Esophagus muscularis mucosa (tissue), 4 donors: Measurements from ENCODE around the gene ASMT. TPM values are rescaled to one million over a fixed set of nuclear protein-coding genes. Genes with fewer than 3 reads are reported as not detected.

Source experiments
- DNase-seq: peaks from one replicate; pipeline ENCODE4 v3.0.0-alpha.2; 2017; ENCODE audit errors: extremely low spot score
- H3K27ac ChIP-seq, 4 donors: fragments of 200-600 bp; sonication (generic); replicated peaks in 1 of 4; 1 replicate in 3 of 4; 2 replicates in 1 of 4; pipeline ENCODE4 v1.5.1; 2016 to 2019; ENCODE audit warnings: mild to moderate bottlenecking in 1 of 4
- H3K27me3 ChIP-seq, 4 donors: fragments of 200-600 bp; sonication (generic); one replicate each; pipeline versions ENCODE4 v1.5.1 to v1.6.0; 2016 to 2019
- H3K36me3 ChIP-seq, 4 donors: fragments of 200-600 bp; sonication (generic); one replicate each; pipeline ENCODE4 v1.5.1; 2016 to 2019
- H3K4me1 ChIP-seq, 4 donors: fragments of 200-600 bp; sonication (generic); one replicate each; pipeline ENCODE4 v1.5.1; 2016 to 2019
- H3K4me3 ChIP-seq, 4 donors: fragments of 200-600 bp; sonication (generic); 1 replicate in 2 of 4; 2 replicates in 2 of 4; pipeline ENCODE4 v1.5.1; 2016 to 2019; ENCODE audit warnings: mild to moderate bottlenecking in 4 of 4, moderate library complexity in 1 of 4
- H3K9me3 ChIP-seq, 4 donors: fragments of 200-600 bp; sonication (generic); 1 replicate in 3 of 4; 2 replicates in 1 of 4; pipeline ENCODE4 v1.5.1; 2016 to 2019
- CTCF ChIP-seq, 3 experiments: fragments of 200-600 bp in 2 of 3; fragments of 450-650 bp in 1 of 3; sonication (generic) in 2 of 3; IDR thresholded peaks; one replicate each; pipeline ENCODE4 v1.5.1; 2017 to 2019; ENCODE audit warnings: antibody characterized with exemption in 3 of 3, mild to moderate bottlenecking in 2 of 3, moderate library complexity in 1 of 3
- EP300 ChIP-seq: sonication (generic); formaldehyde crosslinking; IDR thresholded peaks from one replicate; pipeline ENCODE4 v1.6.1; 2017; ENCODE audit warnings: antibody characterized with exemption
- POLR2A ChIP-seq: fragments of 450-650 bp; IDR thresholded peaks from one replicate; pipeline ENCODE4 v1.6.1; 2017; ENCODE audit warnings: antibody characterized with exemption, moderate library complexity, mild to moderate bottlenecking, low read depth
- POLR2AphosphoS5 ChIP-seq, 2 donors: sonication (generic); formaldehyde crosslinking; IDR thresholded peaks; one replicate each; pipeline ENCODE4 v1.6.1; 2017; ENCODE audit warnings: antibody characterized with exemption in 2 of 2
- WGBS: methylation state at CpG from one replicate; pipeline ENCODE4 v1.1.5; 2018; 5-methylcytosine and 5-hydroxymethylcytosine counted together
- intact Hi-C: fragments of 100-400 bp; cut with DNase I; formaldehyde crosslinking; loops from one replicate; pipeline ENCODE4 v1.15.1; 2023
- total RNA-seq, 4 donors: library from RNA; depleted of rRNA; stranded (reverse); fragments of >200 nt; gene quantifications; one replicate each; pipeline versions ENCODE4 v1.1.0 to v1.2.1, GENCODE V29; 2016

The ASMT gene
- total RNA-seq, 4 donors from 2014 or later = 0.32 TPM; not detected in 3

GRCh38 chrX:1658071-1658491 is 43.2 kb downstream of the ASMT start:
- Histone ChIP-seq H3K27me3 (peaks cover 0 to 4% (median 0%) of the 10 kb centered on the region in 4 donors), H3K9me3 (no peaks in the 10 kb centered on the region), H3K27ac (no peak overlapping the region), H3K36me3 (no peaks in the 10 kb centered on the region), H3K4me1 (peaks cover 3 to 12% (median 10%) of the 10 kb centered on the region in 4 donors), H3K4me3 (no peak overlapping the region)
- intact Hi-C loops = no loop called here
- no peak for DNase-seq
- 29% methylated on average over 13 of the region's 14 CpGs for WGBS
- TF ChIP-seq CTCF (IDR thresholded peaks at IDR 0.05) (no peak), POLR2A (no peak), EP300 (no peak), POLR2AphosphoS5 (IDR thresholded peaks at IDR 0.05) (no peak)

GRCh38 chrX:1659664-1660461 is 45.0 kb downstream of the ASMT start:
- Histone ChIP-seq H3K27ac (no peak overlapping the region), H3K27me3 (peaks cover 0 to 4% (median 0%) of the 10 kb centered on the region in 4 donors), H3K4me1 (peaks cover 3 to 12% (median 10%) of the 10 kb centered on the region in 4 donors), H3K36me3 (no peaks in the 10 kb centered on the region), H3K9me3 (no peaks in the 10 kb centered on the region), H3K4me3 (no peak overlapping the region)
- 95% methylated on average over 14 of the region's 34 CpGs for WGBS
- no peak for DNase-seq
- intact Hi-C loops = no loop called here
- TF ChIP-seq CTCF (IDR thresholded peaks at IDR 0.05) (no peak), EP300 (no peak), POLR2AphosphoS5 (IDR thresholded peaks at IDR 0.05) (no peak), POLR2A (no peak)

- DNase-seq = no peak
- peaks cover 0 to 3% (median 1%) of the 10 kb centered on the region in 4 donors for H3K9me3 ChIP-seq
- H3K27ac ChIP-seq = no peak overlapping the region
- H3K4me3 ChIP-seq = peak overlapping the region in 1 of 4 donors; percentile 24
- peaks cover 3 to 12% (median 10%) of the 10 kb centered on the region in 4 donors for H3K4me1 ChIP-seq
- H3K27me3 ChIP-seq = peaks cover 0 to 8% (median 0%) of the 10 kb centered on the region in 4 donors
- intact Hi-C loops = no loop called here
- WGBS = 78% methylated on average over 15 of the region's 16 CpGs
- no peaks in the 10 kb centered on the region for H3K36me3 ChIP-seq
- TF ChIP-seq EP300 (no peak), CTCF (IDR thresholded peaks at IDR 0.05) (no peak), POLR2AphosphoS5 (IDR thresholded peaks at IDR 0.05) (no peak), POLR2A (no peak)
These were observed 46.4 kb downstream of the ASMT start for GRCh38 chrX:1661048-1661921.

- peaks cover 3 to 12% (median 10%) of the 10 kb centered on the region in 4 donors for H3K4me1 ChIP-seq
- H3K36me3 ChIP-seq = no peaks in the 10 kb centered on the region
- H3K27me3 ChIP-seq = peaks cover 0 to 13% (median 0%) of the 10 kb centered on the region in 4 donors
- no peak for DNase-seq
- peaks cover 0 to 8% (median 2%) of the 10 kb centered on the region in 4 donors for H3K9me3 ChIP-seq
- WGBS = 88% methylated on average over 15 of the region's 15 CpGs
- intact Hi-C loops = no loop called here
- H3K27ac ChIP-seq = no peak overlapping the region
- TF ChIP-seq POLR2A (no peak), CTCF (IDR thresholded peaks at IDR 0.05) (no peak), EP300 (no peak), POLR2AphosphoS5 (IDR thresholded peaks at IDR 0.05) (no peak)
- peak overlapping the region in 1 of 4 donors; percentile 24 for H3K4me3 ChIP-seq
These were observed 47.0 kb downstream of the ASMT start for GRCh38 chrX:1661922-1662221.
